Stimulated activated effector memory CD8-positive, alpha-beta T cell treated with anti-CD3 and anti-CD28 coated beads, Interleukin-12 subunit alpha, Interleukin-12 subunit beta, amount 100 ng/mL, for 72 hours (primary cell): ENCODE measurements around the gene BPIFB6.

Experiments used
- ATAC-seq: fragments of 150-1000 bp; cut with Tn5 transposase; 2 replicates; pipeline ENCODE4 v1.10.0; 2021
- DNase-seq, 2 donors: peaks; one replicate each; pipeline ENCODE4 v3.0.0; 2021 to 2022; ENCODE audit warnings: low spot score in 2 of 2
- H3K27ac Mint-ChIP-seq: one replicate; pipeline ENCODE4 v1.8.0; 2022; ENCODE audit warnings: mild to moderate bottlenecking, mixed read lengths
- H3K36me3 Mint-ChIP-seq: one replicate; pipeline ENCODE4 v1.8.0; 2022; ENCODE audit warnings: mild to moderate bottlenecking, mixed read lengths
- H3K4me1 Mint-ChIP-seq: one replicate; pipeline ENCODE4 v1.8.0; 2022; ENCODE audit warnings: mixed read lengths
- H3K4me3 Mint-ChIP-seq: one replicate; pipeline ENCODE4 v1.8.0; 2022; ENCODE audit warnings: mild to moderate bottlenecking, mixed read lengths
- H3K9me3 Mint-ChIP-seq: one replicate; pipeline ENCODE4 v1.8.0; 2022; ENCODE audit warnings: mixed read lengths

BPIFB6 gene

GRCh38 chr20:32993496-32994050 is 37.9 kb upstream of the BPIFB6 start:
- Mint-ChIP-seq H3K4me1 (peaks cover 14% of the 10 kb centered on the region), H3K9me3 (no peaks in the 10 kb centered on the region), H3K27ac (no peak overlapping the region), H3K36me3 (no peaks in the 10 kb centered on the region), H3K4me3 (no peak overlapping the region)
- ATAC-seq = no peak
- no peak for DNase-seq

GRCh38 chr20:32995802-32996201 is 35.6 kb upstream of the BPIFB6 start:
- H3K9me3 Mint-ChIP-seq = no peaks in the 10 kb centered on the region
- H3K36me3 Mint-ChIP-seq = no peaks in the 10 kb centered on the region
- H3K4me3 Mint-ChIP-seq = no peak overlapping the region
- DNase-seq = no peak
- H3K27ac Mint-ChIP-seq = no peak overlapping the region
- peaks cover 12% of the 10 kb centered on the region for H3K4me1 Mint-ChIP-seq
- no peak for ATAC-seq

GRCh38 chr20:32997431-32997830 is 34.0 kb upstream of the BPIFB6 start:
- DNase-seq = no peak
- Mint-ChIP-seq H3K36me3 (no peaks in the 10 kb centered on the region), H3K27ac (peak overlapping the region; percentile 71), H3K4me1 (peaks cover 7% of the 10 kb centered on the region), H3K9me3 (no peaks in the 10 kb centered on the region), H3K4me3 (no peak overlapping the region)
- no peak for ATAC-seq

GRCh38 chr20:32999603-33000250 is 31.7 kb upstream of the BPIFB6 start:
- H3K4me1 Mint-ChIP-seq = peaks cover 7% of the 10 kb centered on the region
- ATAC-seq (no peak), DNase-seq (no peak)
- H3K9me3 Mint-ChIP-seq = no peaks in the 10 kb centered on the region
- no peaks in the 10 kb centered on the region for H3K36me3 Mint-ChIP-seq
- H3K4me3 Mint-ChIP-seq = no peak overlapping the region
- H3K27ac Mint-ChIP-seq = peak overlapping the region; percentile 39

- DNase-seq (no peak), ATAC-seq (no peak)
- Mint-ChIP-seq H3K4me3 (no peak overlapping the region), H3K9me3 (peaks cover 4% of the 10 kb centered on the region), H3K4me1 (peaks cover 12% of the 10 kb centered on the region), H3K27ac (peak overlapping the region; percentile 39), H3K36me3 (no peaks in the 10 kb centered on the region)
Observed at GRCh38 chr20:33000802-33001466, 30.5 kb upstream of the BPIFB6 start.

GRCh38 chr20:33002087-33002808 is 29.2 kb upstream of the BPIFB6 start:
- Mint-ChIP-seq H3K36me3 (no peaks in the 10 kb centered on the region), H3K4me1 (peaks cover 10% of the 10 kb centered on the region), H3K27ac (peak overlapping the region; percentile 44), H3K4me3 (no peak overlapping the region), H3K9me3 (peaks cover 4% of the 10 kb centered on the region)
- ATAC-seq (no peak), DNase-seq (no peak)

- Mint-ChIP-seq H3K27ac (no peak within 1 kb of the TSS), H3K9me3 (peaks cover 4% of the 10 kb centered on the region), H3K4me1 (peaks cover 5% of the 10 kb centered on the region), H3K36me3 (no peaks in the 10 kb centered on the region), H3K4me3 (no peak within 1 kb of the TSS)
- DNase-seq (no peak), ATAC-seq (no peak)
Observed at GRCh38 chr20:33004141-33004751, 27.2 kb upstream of the BPIFB6 start, which contains the start of gene SUN5. SUN5 (minus strand) TSS chr20:33004433; CDS start chr20:33004340, 93 bp downstream.

- H3K36me3 Mint-ChIP-seq = no peaks in the 10 kb centered on the region
- no peak overlapping the region for H3K4me3 Mint-ChIP-seq
- DNase-seq (peak in 1 of 2 donors; percentile 60), ATAC-seq (peak; percentile 37)
- peaks cover 4% of the 10 kb centered on the region for H3K9me3 Mint-ChIP-seq
- H3K27ac Mint-ChIP-seq = no peak overlapping the region
- peaks cover 5% of the 10 kb centered on the region for H3K4me1 Mint-ChIP-seq
Observed at GRCh38 chr20:33005132-33005566, 26.3 kb upstream of the BPIFB6 start.

- DNase-seq = no peak
- H3K9me3 Mint-ChIP-seq = peaks cover 4% of the 10 kb centered on the region
- ATAC-seq = no peak
- no peak overlapping the region for H3K4me3 Mint-ChIP-seq
- no peaks in the 10 kb centered on the region for H3K36me3 Mint-ChIP-seq
- H3K4me1 Mint-ChIP-seq = peaks cover 5% of the 10 kb centered on the region
- no peak overlapping the region for H3K27ac Mint-ChIP-seq
Observed at GRCh38 chr20:33005908-33006775, 25.3 kb upstream of the BPIFB6 start.

GRCh38 chr20:33006776-33007375 is 24.6 kb upstream of the BPIFB6 start:
- Mint-ChIP-seq H3K4me1 (peaks cover 5% of the 10 kb centered on the region), H3K9me3 (peaks cover 4% of the 10 kb centered on the region), H3K36me3 (no peaks in the 10 kb centered on the region), H3K27ac (no peak overlapping the region), H3K4me3 (no peak overlapping the region)
- ATAC-seq = no peak
- DNase-seq = no peak

- ATAC-seq (no peak), DNase-seq (no peak)
- Mint-ChIP-seq H3K36me3 (no peaks in the 10 kb centered on the region), H3K9me3 (peaks cover 4% of the 10 kb centered on the region), H3K27ac (no peak within 1 kb of the TSS), H3K4me1 (peaks cover 5% of the 10 kb centered on the region), H3K4me3 (no peak within 1 kb of the TSS)
Observed at GRCh38 chr20:33007376-33008335, 23.8 kb upstream of the BPIFB6 start, which contains the start of gene BPIFB2. BPIFB2 (plus strand) TSS chr20:33007704; CDS start chr20:33008575, 871 bp downstream.

- DNase-seq (no peak), ATAC-seq (peak; percentile 12)
- no peak overlapping the region for H3K27ac Mint-ChIP-seq
- H3K4me1 Mint-ChIP-seq = peaks cover 5% of the 10 kb centered on the region
- peaks cover 4% of the 10 kb centered on the region for H3K9me3 Mint-ChIP-seq
- H3K4me3 Mint-ChIP-seq = no peak overlapping the region
- no peaks in the 10 kb centered on the region for H3K36me3 Mint-ChIP-seq
Observed at GRCh38 chr20:33008336-33009213, 22.9 kb upstream of the BPIFB6 start.
